Activated T-cell treated with anti-CD3 and anti-CD28 coated beads, Interleukin-2, amount 50 U/mL, for 4 hours (primary cell): ENCODE results near the gene CHAF1A. TPM values are rescaled to one million over a fixed set of nuclear protein-coding genes. Genes with fewer than 3 reads are reported as not detected.

Experiments used
- ATAC-seq, 2 donors: fragments of 200-7000 bp; cut with Tn5 transposase; one replicate each; pipeline ENCODE4 v1.10.0; 2021
- DNase-seq: peaks from one replicate; pipeline ENCODE4 v3.0.0-alpha.2; 2020
- H3K27me3 Mint-ChIP-seq: one replicate; pipeline ENCODE4 v1.8.0; 2021; ENCODE audit warnings: low read depth, mixed read lengths
- H3K36me3 Mint-ChIP-seq: one replicate; pipeline ENCODE4 v1.8.0; 2022; ENCODE audit warnings: mixed read lengths; ENCODE audit not compliant: insufficient read depth
- H3K4me1 Mint-ChIP-seq: one replicate; pipeline ENCODE4 v1.8.0; 2021; ENCODE audit warnings: low read depth, mixed read lengths
- H3K4me3 Mint-ChIP-seq: one replicate; pipeline ENCODE4 v1.8.0; 2021; ENCODE audit warnings: mild to moderate bottlenecking, moderate library complexity, mixed read lengths
- H3K9me3 Mint-ChIP-seq: one replicate; pipeline ENCODE4 v1.8.0; 2021; ENCODE audit warnings: mixed read lengths
- total RNA-seq, 3 donors: library from RNA; stranded (reverse); gene quantifications; one replicate each; pipeline ENCODE4 v1.2.1, GENCODE V29; 2021

Gene CHAF1A
- total RNA-seq, 3 donors from 2014 or later, result 59.1 to 81.0 (median 64.3) TPM

DNA sequence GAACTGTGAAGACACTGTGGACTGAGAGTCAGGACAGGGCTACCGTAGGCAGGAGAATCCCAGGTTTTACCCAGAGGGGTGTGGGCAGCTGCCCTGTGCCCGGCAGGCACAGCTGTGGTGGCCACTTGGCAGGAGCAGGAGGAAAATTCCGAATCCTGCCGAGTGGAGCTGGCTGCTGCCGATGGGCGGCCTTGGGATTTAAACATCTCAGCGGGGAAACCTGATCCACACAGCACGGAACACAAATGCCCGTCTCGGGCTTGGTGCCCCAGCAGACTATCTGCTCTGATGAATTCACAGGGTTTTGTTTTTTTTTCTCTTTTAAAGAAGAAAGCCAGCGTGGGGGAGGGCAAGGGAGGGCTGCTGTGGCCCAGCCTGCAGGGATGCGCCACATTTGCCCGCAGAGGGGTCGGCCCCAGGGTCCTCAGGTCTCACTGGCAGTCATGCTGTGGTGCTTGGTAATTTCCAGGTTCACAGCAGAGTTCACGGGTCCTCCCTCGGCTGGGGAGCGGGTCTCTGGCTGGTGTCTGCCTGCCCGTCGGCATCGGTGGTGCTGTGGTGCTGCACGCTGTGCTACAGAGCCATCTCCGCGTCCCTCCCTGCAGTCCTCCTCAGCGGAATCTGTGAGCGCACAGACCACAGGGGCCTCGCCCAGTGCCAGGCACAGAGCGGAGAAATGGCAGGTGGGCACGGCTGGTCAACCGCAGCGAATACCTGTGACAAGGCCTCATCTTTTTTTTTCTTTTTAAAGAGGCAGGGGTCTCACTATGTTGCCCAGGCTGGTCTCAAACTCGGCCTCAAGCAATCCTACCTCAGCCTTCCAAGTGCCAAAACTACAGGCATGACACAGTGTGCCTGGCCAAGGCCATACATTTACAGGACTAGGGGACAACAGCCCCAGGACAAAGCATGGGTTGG lies 30.9 kb upstream of the CHAF1A start:
- Mint-ChIP-seq H3K4me1 (peaks cover 59% of the 10 kb centered on the region), H3K9me3 (no peaks in the 10 kb centered on the region), H3K36me3 (no peaks in the 10 kb centered on the region), H3K27me3 (no peaks in the 10 kb centered on the region), H3K4me3 (no peak overlapping the region)
- DNase-seq (no peak), ATAC-seq (no peak)

DNA sequence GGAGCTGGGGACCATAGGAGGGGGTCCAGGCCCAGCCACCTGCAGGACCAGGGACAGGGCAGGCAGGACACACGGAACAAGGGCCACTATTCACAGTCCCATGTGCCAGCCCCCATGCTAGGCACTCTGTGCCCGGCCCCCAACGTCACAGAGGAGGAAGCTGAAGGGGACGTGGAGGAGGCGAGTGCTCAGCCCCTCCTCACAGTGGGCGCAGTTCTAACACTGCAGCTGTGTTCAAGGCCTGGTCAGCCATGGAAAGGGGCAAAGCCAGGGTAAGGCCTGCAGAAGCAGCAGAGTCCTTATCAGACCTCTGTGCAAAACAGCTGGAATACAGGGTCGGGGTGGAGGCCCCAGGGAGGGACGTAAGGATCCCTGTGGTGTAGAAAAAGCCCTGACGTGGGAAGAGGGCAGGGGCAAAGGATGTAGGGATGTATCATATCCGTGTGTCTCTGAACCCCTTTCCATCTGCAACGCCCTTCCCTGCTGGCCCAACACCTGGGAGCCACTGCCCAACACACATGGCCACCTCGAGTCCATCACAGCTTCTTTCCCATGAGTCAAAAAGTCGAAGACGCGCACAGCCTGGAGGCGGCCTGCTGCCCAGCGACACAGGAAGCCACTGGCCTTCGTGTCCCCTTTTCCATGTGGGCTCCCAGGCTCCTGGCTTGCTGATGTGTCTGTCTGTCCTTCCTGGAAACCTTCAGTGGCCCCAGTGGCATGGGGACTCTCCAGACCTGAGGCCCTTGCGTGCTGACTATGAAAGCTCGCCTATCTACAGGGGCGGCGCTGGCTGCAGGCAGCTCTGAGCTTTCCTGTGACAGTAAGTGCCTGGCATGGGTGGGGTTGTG lies 30.1 kb upstream of the CHAF1A start:
- ATAC-seq (no peak), DNase-seq (no peak)
- Mint-ChIP-seq H3K36me3 (no peaks in the 10 kb centered on the region), H3K4me1 (peaks cover 67% of the 10 kb centered on the region), H3K27me3 (no peaks in the 10 kb centered on the region), H3K4me3 (no peak overlapping the region), H3K9me3 (no peaks in the 10 kb centered on the region)

DNA sequence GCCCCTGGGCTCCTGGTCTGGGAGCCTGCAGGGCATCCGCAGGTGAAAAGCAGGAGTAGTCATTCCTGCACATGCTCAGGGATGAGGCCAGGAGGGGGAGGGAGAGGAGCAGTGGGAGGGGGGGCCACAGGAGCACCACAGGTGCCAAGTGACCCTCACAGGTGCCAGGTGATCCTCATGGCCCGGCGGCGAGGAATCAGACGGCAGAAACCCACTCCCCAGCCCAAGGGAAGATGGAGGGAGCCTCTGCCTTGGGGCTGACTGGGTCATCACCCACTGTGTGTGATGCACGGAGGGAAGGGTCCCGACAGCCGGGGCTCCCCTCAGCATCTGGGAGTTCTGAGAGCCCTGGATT lies 29.4 kb upstream of the CHAF1A start:
- H3K4me1 Mint-ChIP-seq, result peaks cover 67% of the 10 kb centered on the region

DNA sequence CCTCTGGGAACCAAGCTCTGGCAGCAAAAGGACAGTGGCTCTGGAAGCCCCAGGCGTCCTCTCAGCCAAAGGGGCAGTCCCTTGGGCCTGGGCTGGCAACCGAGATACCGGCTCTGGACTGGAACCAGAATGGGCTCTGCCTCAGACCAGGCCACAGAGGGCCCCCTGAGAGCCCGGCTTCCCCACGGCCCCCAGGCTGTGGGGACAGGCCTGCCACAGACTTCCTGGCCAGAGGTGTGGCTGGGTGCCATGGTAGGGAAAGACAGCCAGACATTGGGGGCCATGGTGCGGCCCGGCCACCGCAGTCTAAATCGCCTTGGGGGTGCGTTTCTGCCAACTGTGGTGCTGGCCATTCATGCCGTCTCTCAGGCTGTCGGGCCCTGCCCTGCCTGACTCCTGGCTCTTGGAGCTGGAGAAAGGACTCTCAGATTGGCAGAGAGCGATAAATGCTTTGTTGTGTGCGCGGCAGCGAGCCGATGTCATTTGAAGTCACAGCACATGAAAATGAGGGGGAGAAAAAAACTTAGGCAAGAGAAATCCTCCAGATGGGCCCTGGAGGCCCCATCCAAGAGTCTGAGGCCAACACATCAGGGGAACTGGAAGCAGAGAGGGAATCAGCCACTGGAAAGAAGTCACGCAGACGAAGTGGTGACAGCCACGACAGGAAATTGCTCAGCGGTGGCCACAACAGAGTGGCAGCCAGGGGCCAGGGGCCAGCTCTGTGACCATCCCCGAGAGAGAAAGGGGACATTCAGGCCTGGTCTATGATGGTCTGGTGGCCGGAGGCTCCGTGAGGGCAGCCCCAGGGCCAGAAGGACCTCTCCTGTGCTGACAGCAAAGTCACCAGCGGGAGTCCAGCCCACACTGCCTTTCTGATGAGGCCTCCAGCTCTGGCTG lies 28.6 kb upstream of the CHAF1A start:
- Mint-ChIP-seq H3K4me3 (no peak overlapping the region), H3K36me3 (no peaks in the 10 kb centered on the region), H3K4me1 (peaks cover 66% of the 10 kb centered on the region), H3K9me3 (no peaks in the 10 kb centered on the region), H3K27me3 (no peaks in the 10 kb centered on the region)
- ATAC-seq, result no peak
- no peak for DNase-seq

More for the DNA sequence above, 29.4 kb upstream of the CHAF1A start:
- DNase-seq (no peak), ATAC-seq (no peak)
- H3K4me3 Mint-ChIP-seq, result no peak overlapping the region
- H3K27me3 Mint-ChIP-seq, result no peaks in the 10 kb centered on the region
- H3K9me3 Mint-ChIP-seq, result no peaks in the 10 kb centered on the region
- no peaks in the 10 kb centered on the region for H3K36me3 Mint-ChIP-seq

DNA sequence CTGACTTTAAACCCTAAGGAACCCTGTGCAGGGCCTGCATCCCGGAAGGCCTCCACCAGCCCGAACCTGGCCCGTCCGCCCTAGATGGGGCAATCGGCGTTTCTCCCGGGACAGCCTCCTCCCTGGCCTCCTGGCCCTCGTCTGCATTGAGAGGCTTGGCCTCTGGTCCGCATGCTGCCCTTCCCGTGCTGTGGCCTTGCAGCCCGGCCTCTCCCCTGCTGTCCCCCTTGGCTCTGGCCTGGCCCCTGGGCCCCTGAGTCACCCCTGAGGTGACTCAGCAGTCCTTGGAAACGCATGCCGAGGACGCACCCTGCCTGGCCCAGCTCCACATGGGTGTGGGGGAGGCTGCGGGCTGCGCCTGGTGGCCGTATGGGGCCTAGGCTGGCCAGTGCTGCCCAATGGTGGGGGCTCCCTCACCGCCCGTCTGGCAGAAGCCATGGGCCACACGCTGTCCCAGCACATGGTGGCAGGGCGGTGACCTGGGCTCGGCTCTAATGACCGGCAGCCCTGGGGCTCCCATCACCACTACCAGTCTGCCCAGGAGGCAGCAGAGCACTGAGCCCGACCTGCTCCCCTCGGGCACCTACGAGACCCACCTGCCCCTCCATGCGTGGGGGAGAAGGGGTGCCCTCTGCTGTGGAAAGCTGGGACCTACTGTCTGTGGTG lies 27.8 kb upstream of the CHAF1A start:
- no peak overlapping the region for H3K4me3 Mint-ChIP-seq
- H3K27me3 Mint-ChIP-seq, result no peaks in the 10 kb centered on the region
- H3K4me1 Mint-ChIP-seq, result peaks cover 69% of the 10 kb centered on the region
- DNase-seq, result no peak
- no peaks in the 10 kb centered on the region for H3K9me3 Mint-ChIP-seq
- ATAC-seq, result no peak
- H3K36me3 Mint-ChIP-seq, result no peaks in the 10 kb centered on the region

DNA sequence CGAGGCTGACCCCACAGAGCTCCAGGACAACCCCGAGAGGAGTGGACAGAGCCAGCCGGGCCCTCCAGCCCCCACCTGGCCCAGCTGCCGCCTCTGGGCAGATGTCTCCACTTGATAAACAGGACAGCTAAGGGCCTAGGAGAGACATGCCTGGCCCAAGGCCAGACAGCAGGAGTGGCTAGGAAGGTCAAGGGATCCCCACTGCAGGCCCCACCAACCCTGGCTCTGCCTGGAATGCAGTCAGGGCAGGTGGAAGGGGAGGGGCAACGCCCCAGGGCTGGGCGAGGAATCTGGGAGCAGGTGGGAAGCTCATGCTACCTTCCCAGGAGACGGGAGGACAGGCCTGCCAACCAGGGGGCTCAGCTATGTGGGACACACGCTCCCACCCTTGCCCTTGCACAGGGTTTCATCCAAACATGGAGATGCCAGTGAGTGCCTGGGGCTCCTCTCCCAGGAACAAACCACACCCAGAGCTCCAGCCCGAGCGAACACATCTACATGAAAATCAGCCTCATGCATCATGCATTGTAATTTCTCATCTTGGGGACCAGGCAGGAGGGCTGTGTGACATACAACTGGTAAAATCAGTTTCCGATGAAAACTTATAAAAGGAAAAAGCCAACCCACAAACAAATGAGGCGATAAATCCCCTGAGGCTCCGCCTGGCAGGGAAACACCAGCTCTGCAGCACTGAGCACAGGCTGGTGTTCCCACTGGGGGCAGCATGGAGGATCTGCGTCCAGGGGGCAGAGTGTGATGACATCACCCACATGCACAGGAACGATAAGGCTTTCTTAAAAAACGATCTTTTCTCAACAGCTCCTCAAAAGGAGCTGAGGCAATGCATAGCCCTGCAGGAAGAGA lies 27.0 kb upstream of the CHAF1A start:
- ATAC-seq, result no peak
- Mint-ChIP-seq H3K27me3 (no peaks in the 10 kb centered on the region), H3K4me1 (peaks cover 69% of the 10 kb centered on the region), H3K9me3 (no peaks in the 10 kb centered on the region), H3K4me3 (no peak overlapping the region), H3K36me3 (no peaks in the 10 kb centered on the region)
- no peak for DNase-seq

DNA sequence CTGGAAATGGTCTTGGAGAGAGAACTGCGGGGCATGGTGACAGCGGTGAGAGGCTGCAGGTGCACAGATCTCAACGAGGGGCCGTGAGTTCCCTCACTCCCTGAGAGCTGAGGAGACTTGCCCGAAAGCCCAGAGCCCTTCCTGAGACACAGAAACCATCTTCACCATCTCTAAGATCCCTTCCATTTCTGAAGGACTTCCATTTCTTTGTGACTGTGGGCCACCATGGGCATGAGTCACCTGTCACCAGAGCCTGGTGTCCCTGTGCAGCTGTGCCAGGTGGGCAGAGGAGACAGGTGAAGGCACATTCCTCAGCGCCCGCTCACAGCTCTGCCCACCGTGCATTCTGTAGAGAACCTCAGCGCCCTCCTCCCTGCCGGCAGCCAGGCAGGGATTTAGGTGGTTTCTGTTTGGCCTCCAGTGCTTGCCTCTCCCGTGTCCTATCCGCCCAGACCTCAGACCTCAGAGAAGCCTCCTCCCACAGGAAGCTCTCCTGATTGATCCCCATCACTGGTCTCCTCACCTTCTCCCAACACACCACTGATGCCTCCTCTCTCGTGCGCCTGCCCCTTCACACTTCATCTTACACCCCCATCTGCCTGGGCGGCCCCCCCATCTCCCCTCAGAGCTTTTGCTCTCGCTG lies 26.3 kb upstream of the CHAF1A start:
- Mint-ChIP-seq H3K9me3 (no peaks in the 10 kb centered on the region), H3K27me3 (no peaks in the 10 kb centered on the region), H3K36me3 (no peaks in the 10 kb centered on the region), H3K4me1 (peaks cover 69% of the 10 kb centered on the region), H3K4me3 (no peak overlapping the region)
- no peak for DNase-seq
- ATAC-seq, result no peak

DNA sequence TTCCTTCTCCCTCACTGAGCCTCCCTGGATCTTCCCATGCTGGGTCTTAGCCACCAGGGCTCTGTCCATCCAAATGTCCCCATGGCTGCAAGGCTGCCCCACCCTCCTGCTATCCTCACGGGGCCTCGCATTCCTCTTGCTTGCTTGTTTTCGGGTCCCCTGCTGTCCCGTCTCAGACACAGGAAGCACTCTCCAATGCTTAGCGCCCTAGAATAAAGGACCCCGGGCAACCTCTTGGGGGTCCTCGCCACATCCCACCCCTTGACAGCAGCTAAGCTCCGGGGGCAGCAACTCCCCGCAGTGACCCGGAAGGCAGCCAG lies 25.8 kb upstream of the CHAF1A start:
- H3K4me1 Mint-ChIP-seq, result peaks cover 68% of the 10 kb centered on the region
- H3K36me3 Mint-ChIP-seq, result no peaks in the 10 kb centered on the region
- H3K4me3 Mint-ChIP-seq, result no peak overlapping the region
- H3K27me3 Mint-ChIP-seq, result no peaks in the 10 kb centered on the region
- no peak for ATAC-seq
- H3K9me3 Mint-ChIP-seq, result no peaks in the 10 kb centered on the region
- DNase-seq, result no peak

DNA sequence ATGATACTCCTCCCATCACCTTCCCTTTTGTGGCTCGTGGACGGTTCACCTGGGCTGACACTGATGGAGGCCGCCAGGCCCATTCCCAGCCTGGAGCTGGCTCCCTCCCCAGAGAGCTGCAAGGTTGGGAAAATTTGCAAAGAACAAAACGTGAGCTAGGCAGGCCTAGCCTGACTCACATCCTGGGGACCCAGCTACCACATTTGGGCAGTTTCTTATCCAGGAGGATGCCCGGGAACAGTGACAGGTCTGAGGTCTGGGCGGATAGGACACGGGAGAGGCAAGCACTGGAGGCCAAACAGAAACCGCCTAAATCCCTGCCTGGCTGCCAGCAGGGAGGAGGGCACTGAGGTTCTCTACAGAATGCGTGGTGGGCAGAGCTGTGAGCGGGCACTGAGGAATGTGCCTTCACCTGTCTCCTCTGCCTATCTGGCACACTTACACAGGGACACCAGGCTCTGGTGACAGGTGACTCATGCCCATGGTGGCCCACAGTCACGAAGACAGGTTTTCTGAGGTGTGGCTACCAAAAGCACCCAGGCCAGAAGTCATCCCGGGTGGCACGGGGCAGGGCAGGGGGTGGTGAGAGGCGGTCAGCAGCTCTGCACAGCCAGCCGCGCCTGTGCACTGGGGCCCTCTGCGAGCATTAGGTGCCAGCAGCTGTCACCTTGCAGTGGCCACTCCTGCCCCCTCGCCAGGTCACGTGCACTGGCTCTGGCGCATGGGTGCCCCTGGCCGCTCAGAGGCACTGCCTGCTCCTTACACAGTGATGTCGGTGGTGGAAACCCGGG lies 25.3 kb upstream of the CHAF1A start:
- no peaks in the 10 kb centered on the region for H3K9me3 Mint-ChIP-seq
- H3K27me3 Mint-ChIP-seq, result no peaks in the 10 kb centered on the region
- H3K36me3 Mint-ChIP-seq, result no peaks in the 10 kb centered on the region
- no peak for DNase-seq
- H3K4me3 Mint-ChIP-seq, result no peak overlapping the region
- ATAC-seq, result no peak
- peaks cover 65% of the 10 kb centered on the region for H3K4me1 Mint-ChIP-seq

DNA sequence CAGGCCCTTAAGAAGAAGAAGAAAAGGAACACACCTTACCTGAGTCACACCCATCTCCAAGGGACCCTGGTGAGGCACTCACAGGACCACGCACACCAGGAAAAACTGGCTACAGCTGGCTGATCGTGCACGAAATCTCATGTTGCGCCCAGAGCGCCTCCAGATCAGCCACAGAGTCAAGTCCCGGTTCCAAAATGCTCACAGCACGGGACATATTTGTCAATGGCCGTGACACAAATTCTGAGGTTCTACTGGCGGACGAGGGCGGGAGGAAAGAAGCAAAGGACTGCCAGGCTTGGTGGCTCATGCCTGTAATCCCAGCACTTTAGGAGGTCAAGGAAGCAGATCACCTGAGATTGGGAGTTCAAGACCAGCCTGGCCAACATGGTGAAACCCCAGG lies 23.6 kb upstream of the CHAF1A start:
- ATAC-seq, result no peak
- Mint-ChIP-seq H3K4me3 (peak overlapping the region; percentile 68), H3K9me3 (no peaks in the 10 kb centered on the region)

DNA sequence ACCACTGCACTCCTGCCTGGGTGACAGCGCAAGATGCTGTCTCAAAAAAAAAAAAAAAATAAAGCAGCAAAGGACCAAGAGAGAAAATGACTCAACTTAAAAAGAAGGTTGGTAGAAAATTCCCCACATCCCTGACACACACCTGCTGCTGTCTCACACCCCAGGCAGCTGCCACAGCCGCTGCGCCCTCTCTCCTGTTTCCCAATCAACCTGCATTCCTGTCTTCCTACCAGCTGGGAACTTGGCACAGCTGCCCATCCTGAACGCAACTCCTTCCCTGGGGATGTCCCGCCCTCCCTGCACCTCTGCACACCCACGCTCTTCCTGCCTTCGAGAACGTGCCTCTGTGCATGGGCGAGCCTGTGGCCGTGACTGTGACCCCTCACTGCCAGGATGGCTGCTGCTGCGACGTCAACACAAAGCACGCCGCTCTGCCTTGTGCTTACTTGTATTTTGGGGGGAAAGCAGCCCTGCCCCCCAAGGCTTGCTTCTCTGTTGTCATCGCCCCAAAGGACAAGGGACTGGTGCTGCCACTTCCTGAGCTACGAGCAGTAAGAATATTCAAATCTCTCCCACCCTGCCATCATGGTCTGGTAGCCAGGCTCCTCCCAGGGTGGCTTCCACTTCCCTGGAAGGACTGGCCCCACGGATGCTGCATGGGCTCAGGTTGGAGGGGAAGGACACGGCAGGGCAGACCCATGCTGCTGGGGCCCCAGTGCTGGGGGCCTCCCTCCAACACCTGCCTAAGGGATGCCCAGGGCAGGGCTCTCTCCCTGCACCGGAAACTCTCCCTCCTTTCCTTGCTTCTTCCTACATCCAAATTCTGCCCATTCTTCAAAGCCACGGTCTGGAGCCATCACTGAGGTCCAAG lies 22.8 kb upstream of the CHAF1A start:
- DNase-seq (no peak), ATAC-seq (peak; percentile 75 to 86)
- H3K9me3 Mint-ChIP-seq, result no peaks in the 10 kb centered on the region
- H3K36me3 Mint-ChIP-seq, result no peaks in the 10 kb centered on the region
- H3K4me1 Mint-ChIP-seq, result peaks cover 63% of the 10 kb centered on the region
- no peaks in the 10 kb centered on the region for H3K27me3 Mint-ChIP-seq
- H3K4me3 Mint-ChIP-seq, result peak overlapping the region; percentile 68

More for the DNA sequence above, 23.6 kb upstream of the CHAF1A start:
- DNase-seq, result no peak
- H3K4me1 Mint-ChIP-seq, result peaks cover 67% of the 10 kb centered on the region
- no peaks in the 10 kb centered on the region for H3K36me3 Mint-ChIP-seq
- no peaks in the 10 kb centered on the region for H3K27me3 Mint-ChIP-seq
